ENCODE data around the gene TMC8.

- no peak for TF ChIP-seq CTCF (IDR thresholded peaks at IDR 0.05)
- TF ChIP-seq POLR2AphosphoS5 (IDR thresholded peaks at IDR 0.05) = peak in 1 of 2 donors; percentile 41
- TF ChIP-seq POLR2A (IDR thresholded peaks at IDR 0.05; ENCODE audit: low read depth) = no peak
- no peak for TF ChIP-seq EP300 (IDR thresholded peaks at IDR 0.05)
Observed at GRCh38 chr17:78128551-78129350, 1.8 kb upstream of the TMC8 start, which contains the start of gene TMC6.

Data from esophagus muscularis mucosa (tissue), 4 donors.